HuH-7.5 (cell line): ENCODE data around the gene MRGPRX2.
A peak's percentile ranks its signal among the peaks of the same experiment; 100 is the strongest.

Source experiments
- DNase-seq: peaks from one replicate; pipeline ENCODE4 v3.0.0; 2011; ENCODE audit warnings: low spot score

The MRGPRX2 gene

DNA sequence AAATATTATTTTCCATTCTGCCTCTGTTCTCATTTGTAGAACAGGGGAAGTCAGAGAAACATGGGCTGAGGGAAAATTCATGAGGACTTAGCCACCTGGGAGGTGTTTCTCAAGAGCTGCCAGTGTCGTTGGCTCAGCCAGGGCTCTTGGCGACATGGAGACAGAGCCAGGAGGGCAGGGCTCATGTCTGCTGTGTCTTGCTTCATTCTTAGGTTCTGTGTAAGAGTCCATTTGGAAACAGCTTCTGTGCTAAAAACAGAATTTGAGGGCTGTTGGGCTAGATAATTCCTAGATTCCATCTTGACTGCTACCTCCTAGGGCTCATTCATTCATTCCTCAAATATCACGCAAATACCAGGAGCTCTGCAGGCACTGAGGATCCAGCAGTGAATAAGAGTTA, 15.1 kb upstream of the MRGPRX2 start:
- no peak for DNase-seq

DNA sequence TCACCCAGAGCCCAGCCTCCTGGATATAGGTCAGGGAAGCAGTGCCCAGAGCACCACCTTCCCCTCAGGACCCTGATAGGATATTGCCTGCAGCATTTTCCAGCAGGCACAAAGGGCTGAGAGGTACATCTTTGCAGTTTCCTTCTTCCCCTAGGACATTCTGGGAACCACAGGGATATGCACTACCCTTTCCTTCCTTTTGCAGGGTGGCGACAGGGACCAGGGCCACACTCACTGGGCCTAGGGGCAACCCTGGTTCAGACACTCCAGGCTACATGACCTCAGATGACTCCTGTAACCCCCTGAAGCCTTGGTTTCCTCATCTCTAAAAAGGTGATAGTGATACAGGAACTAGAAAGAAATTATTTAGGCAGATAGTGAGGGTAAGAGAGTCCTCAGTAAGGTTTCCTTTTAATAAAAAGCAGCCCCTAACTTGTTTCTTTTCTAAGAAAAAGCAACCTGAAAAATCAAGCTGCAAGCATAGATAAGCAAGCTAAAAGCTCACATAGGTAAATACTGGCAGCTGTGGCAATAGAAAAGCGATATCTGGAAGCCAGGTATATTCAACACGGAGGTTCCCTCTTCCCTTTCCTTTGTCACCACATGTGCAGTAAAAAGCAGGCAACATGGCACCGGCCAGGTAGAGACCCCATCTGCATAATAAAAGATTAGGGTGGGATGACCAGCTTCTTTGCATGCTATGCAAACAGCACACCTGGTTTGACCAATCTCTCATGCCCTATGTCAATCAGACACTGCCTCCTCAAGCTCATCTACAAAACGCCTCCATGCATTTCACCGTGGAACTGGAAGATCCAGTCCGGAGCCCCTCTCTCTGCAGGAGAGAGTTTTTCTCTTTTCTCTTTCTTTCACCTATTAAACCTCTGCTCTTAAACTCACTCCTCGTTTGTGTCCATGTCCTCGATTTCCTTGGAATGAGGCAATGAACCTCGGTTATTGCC, 13.2 kb upstream of the MRGPRX2 start:
- no peak for DNase-seq

DNA sequence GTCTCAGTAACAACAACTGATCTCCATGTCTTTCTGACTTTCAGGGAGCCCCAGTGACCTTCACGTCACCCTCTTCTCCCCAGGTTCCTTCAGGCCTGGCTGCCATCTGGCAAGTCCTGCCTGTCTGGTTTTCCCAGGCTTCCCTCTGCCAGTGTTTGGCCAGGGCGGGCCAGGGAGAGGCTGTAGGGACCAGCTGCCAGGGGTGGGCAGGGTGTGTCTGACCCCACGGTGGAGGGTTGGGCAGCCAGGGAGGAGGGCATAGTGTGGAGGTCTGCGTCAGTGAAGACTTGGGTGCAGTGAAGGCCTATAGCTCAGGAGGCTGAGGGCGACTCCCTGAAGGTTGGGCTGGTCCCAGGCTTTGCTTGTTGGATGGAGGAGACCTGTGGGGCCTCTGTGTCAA, 11.9 kb upstream of the MRGPRX2 start:
- no peak for DNase-seq

DNA sequence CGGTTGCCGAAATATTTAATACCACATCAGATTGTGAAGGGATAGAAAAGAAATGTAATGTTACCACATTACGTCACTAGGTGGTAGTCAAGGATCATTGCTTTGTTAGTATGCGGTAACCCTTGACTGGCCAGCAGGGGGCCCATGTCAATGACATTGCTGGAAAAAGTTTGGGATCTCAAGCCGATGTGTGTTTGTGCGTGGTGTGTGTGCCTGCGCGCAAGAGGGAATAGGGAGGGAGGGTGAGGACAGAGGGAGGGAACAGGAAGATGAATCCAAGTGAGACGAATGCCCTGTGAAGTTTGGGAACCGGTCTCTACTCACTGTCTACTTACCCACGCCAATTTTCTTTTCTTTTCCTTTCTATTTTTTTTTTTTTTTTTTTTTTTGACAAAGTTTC, 10.7 kb upstream of the MRGPRX2 start:
- peak; percentile 63 for DNase-seq

DNA sequence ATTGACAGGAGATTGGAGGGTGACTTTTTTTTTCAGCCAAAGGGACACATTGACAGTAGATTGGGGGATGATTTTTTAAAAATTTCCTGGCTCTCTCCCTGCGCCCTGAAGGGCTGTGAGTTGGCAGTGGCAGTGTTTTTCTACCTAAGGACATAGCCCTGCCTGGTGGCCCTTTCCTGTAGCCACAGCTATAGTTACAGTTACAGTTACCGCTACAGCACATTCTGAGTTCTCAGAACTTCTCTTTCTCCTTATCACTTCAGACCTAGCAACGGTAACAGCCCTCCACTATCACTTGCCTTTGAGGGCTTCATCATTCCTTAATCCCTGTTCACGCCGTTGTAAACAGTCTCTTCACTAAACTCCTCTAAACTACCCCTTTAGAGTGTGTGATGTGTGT, 684 bp downstream of the MRGPRX2 start:
- no peak for DNase-seq

DNA sequence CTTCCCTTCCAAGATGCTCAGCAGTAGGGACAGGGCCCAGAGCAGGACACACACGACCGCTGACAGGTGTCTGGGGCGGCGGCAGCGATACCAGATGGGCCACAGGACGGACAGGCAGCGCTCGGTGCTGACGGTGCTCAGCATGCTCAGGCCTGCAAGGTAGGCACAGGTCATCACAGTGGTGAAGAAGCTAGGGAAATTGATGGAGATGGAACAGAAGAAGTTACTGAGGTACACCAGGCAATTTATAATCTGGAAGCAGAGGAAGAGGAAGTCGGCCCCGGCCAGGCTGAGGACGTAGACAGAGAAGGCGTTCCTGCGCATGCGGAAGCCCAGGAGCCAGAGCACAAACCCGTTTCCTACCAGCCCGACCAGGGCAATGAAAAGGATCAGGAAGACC, 4.6 kb downstream of the MRGPRX2 start:
- DNase-seq, result no peak

DNA sequence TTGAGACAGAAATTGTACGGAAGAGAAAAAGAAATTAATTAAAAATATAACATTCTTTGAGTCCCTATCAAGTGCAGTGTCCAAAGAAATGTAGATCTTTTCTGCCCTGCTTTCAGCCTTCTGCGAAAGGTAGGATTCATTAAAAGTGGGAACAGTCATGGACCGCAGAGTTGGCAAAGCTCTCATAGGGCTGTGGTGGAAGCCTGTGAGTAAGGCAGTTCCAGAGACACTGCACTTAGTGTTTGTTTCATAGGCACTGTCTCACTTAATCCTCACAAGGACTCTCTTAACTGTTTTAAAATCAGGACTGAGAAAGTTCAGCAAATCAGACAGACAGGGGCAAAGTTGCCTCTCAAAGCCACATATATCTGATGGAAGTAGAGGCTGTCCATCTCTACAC, 5.5 kb downstream of the MRGPRX2 start:
- no peak for DNase-seq

DNA sequence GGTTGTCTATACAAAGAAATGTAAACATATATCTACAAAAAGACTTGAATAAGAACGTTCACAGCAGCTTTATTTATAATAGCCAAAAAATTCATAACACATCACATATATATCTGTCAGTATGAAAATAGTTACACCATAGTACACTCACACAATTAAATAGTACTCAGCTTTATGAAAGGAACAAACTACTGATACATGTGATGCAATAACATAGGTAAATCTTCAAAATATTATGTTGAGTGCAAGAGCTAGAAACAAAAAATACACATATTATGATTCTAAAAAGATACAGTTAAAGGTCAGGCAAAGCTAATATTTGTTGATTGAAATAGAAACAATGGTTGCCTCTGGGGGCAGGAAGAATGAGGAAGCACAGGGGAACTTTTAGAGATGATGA, 6.6 kb downstream of the MRGPRX2 start:
- DNase-seq, result no peak

DNA sequence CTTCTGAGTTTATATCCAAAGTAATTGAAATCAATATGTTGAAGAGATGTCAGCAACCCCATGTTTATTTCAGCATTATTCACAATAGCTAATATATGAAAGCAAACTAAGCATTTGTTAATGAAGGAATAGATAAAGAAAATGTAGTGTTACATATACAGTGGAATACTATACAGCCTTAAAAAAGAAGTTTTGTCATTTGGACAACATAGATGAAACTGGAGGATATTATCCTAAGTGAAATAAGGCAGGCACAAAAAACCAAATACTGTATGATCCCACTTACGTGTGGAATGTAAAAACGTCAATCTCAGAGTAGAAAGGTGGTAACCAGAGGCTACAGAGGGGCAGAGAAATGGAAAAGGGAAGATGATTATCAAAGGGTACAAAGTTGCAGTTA, 10.2 kb downstream of the MRGPRX2 start:
- DNase-seq, result no peak

DNA sequence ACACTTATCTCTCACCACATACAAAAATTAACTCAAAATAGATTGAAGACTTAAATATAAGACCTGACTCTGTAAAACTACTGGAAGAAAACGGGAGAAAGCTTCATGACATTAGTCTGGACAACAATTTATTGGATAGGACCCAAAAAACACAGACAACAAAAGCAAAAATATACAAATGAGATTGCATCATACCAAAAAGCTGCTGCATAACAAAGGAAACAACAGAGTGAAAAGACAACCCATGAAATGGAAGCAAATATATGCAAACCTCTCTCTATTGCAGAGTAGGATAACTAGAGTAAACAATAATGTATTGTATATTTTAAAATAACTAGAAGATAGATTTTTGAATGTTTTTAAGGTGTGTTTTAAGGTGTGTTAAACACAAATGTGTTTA, 11.2 kb downstream of the MRGPRX2 start:
- no peak for DNase-seq

DNA sequence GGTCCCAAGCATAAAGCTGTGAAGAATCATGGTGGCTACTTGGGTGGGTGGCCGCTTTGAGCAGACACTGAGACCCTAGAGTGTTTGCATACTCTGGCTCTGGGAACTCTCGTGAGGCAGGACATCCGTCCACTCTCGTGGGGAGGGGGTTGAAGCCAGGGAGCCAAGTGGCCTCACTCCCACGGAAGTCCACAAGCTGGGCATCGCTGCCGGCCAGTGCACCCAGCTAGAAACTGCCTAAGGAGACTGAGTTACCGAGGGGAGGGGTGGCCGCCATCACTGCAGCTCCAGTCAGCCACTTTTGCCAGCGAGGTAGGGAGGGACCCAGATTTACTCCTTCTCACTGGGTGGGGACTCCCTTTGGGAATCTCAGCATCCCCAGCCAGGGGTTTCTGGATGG, 20.5 kb downstream of the MRGPRX2 start:
- DNase-seq, result no peak

DNA sequence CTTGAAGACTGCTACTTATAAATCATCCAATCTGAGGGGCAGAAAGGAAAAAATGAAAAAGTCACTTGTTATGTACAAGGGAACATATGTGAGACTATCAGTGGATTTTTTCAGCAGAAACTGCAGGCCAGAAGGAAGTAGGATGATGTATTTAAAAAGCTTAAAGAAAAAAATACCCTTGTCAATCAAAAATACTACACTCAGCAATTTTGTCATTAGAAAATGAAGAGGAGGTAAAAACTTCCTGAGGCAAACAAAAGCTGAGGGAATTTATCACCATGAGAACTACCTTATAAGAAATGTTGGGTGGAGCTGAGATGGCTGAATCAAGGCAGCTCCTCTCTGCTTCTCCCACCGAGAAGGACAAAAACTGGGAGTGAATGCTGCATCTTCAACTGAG, 21.1 kb downstream of the MRGPRX2 start:
- DNase-seq, result no peak

DNA sequence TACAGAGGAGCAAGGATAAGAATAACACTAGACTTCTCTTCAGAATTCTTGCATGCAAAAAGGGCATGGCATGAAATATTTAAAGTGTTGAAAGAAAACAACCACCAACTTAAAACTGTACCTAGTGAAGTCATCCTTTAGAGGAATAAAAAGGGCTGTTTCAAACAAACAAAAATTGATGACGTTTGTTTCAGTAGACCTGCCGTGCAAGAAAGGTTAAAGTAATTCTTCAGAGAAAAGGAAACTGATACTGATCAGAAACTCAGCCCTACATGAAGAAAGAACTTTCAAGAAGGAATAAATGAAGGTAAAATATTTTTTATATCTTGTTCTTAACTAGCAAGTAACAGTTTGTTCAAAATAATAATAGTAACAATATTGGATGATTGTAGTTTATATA, 27.5 kb downstream of the MRGPRX2 start:
- no peak for DNase-seq

DNA sequence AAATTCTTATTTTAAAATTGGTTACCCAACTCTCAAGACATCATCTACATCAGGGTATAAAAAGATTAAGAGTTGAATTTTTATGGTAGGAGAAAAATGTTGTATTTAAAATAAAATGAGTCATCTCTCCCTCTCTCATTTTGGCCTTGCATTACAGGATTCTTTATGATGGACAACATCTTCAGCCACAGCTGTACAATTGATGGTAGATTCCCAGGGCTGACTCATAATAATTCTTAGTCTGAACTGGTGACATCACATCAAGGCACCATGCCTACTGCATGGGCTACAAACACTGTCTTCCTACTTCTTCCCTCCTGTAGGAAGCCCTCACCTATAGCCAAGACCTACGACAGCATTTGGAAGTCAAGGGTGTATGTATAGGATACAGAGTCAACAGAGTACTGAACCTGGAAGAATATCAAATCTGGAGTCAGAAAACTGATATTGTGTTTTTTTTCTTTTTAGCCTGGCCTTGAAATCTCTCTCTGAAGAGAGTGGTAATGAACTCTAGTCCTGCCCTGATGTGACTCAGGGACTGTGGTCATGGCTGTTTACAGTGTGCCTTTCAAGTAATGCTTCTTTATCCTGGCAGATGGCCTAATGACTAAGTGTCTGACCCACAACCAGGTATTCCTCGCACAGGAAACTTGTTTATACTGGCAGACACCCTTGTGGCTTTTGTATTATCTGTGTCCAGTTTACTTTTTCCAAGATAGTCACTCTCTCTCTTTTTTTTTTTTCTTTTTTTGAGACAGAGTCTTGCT, 32.5 kb downstream of the MRGPRX2 start:
- DNase-seq, result no peak

DNA sequence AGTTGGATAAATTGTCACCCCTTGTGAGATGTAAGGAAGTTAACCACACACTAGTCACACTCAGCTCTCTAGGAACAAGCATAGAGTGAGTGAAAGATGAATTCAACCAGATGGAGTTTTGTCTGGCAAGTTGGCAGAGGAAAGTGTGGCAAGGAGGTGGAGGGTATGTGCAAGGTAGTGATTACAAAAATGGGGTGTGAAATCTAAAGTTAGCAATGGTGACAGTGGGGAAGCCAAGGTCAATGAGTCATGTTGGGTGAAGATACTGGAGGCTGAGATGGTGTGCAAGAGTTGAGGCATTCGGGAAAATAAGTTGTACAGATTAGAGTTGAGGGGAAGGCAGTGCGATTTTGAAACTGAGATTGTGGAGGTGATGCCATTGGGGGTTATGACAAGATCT, 33.7 kb downstream of the MRGPRX2 start:
- DNase-seq, result no peak

DNA sequence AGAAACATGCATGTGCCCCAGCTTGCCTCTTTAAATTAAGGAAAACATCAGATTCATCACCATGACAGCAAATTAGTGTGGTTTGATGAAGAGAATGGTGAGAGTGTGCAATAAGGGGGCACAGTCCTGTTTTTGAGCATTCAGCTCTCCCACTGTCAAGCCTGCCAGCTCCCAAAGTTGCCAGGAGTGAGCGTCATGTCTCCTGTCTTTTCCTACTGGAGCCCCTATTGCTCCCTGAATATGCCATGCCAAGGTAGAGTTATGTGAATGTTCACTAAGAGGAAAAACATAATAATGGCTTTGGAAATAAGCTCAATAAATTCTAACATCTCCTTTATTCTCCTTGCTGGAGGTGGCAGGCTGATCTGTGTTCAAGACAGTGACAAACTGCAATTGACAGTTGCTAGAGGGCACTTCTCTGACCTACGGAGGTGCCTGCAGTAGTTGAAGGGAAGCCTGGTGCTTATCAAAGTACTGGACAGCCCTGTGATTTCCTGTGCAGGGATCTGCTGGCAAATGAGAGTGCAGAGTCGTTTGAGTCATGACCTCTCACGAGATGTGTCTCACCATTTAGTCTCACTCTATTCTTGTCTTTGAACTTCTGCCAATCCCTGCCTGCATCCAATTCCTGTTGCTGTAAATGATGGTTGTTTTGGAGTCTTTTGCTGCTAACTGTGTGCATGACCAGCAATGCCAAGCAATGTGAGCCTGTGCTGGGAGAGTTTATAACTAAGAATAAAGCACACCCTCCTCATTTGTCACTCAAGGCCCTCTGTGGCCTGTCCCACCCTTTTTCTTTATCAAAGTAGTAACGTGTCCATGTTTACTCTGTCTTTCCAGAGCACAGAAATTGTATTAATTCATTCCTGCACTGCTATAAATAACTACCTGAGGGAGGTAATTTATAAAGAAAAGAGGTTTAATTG, 34.8 kb downstream of the MRGPRX2 start:
- no peak for DNase-seq

DNA sequence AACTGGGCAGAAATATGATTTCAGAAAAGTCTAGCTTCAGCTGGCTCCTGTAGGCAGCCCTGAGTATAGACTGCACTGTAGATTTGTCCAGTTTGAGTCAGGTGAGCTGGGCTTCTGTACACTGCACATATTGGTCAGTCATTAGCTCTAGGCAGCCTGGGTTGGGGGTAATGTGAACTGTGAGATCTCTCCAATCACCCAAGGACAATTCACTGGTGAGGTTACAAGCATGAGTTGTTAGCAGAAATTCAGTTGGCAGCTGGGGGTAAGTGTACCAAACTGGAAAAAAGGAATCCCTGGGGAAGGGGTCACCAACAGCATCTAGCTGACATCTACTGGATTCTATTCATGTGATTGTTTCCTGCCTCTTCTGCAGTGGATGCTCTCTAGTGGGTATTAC, 39.7 kb downstream of the MRGPRX2 start:
- DNase-seq, result no peak

DNA sequence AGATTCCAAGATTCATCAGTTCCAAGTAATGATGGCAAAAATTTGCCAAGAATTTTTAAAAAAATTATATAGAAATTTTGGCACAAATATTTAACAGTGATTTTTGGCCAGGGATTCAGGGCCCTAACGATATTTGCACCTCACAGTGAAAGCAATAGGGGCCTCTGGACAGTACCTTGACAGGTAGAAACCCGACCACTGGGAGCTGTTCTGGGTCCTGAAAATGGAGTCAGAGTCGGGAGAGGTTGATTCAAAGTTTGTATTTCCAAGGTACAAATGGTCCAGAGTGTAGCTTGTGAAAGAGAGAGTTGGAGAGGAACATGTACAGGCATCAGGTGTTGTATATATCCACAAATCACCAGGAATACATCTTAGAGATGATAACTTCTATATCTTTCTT, 41.6 kb downstream of the MRGPRX2 start:
- no peak for DNase-seq

DNA sequence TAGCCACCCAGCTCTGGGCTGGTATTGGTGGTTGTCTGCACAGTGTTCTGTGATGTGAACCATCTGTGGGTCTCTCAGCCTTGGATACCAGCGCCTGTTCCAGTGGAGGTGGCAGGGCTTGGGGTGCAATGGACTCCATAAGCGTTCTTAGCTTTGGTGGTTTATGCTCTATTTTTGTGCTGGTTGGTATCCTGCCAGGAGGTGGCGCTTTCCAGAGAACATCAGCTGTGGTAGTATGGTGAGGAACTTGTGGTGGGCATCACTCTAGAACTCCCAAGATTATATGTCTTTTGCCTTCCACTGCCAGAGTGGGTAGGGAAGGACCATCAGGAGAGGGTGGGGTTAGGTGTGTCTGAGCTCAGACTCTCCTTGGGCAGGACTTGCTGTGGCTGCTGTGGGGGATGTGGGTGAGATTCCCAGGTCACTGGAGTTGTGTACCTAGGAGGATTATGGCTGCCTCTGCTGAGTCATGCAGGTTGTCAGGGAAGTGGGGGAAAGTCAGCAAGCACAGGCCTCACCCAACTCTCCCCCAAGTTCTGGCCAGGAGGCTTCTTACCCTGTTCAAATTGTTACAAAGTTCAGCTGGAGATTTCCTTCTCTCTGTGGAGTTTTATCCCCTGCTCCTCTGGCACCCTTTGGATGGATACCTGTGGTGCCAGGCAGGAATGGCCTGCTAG, 47.2 kb downstream of the MRGPRX2 start:
- no peak for DNase-seq

DNA sequence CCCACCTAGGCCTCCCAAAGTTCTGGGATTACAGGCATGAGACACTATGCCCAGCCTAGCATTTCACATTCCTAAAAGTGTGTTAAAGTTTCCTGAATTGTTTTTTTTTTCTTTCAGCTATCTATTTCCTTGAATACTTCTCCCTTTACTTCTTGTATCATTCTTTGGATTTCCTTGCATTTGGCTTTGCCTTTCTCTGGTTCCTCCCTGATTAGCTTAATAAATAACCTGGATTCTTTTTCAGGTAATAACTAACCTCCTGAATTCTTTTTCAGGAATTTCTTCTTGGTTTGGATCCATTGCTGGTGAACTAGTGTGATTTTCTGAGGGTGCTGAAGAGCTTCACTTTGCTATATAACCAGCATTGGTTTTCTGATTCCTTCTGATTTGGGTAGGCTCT, 47.9 kb downstream of the MRGPRX2 start:
- no peak for DNase-seq
